Measurements from ENCODE around the gene VPS11.

GRCh38 chr11:119126675-119127268 lies 59.2 kb downstream of the VPS11 start:
- TF ChIP-seq, protein P1, sequence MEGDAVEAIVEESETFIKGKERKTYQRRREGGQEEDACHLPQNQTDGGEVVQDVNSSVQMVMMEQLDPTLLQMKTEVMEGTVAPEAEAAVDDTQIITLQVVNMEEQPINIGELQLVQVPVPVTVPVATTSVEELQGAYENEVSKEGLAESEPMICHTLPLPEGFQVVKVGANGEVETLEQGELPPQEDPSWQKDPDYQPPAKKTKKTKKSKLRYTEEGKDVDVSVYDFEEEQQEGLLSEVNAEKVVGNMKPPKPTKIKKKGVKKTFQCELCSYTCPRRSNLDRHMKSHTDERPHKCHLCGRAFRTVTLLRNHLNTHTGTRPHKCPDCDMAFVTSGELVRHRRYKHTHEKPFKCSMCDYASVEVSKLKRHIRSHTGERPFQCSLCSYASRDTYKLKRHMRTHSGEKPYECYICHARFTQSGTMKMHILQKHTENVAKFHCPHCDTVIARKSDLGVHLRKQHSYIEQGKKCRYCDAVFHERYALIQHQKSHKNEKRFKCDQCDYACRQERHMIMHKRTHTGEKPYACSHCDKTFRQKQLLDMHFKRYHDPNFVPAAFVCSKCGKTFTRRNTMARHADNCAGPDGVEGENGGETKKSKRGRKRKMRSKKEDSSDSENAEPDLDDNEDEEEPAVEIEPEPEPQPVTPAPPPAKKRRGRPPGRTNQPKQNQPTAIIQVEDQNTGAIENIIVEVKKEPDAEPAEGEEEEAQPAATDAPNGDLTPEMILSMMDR (IDR thresholded peaks at IDR 0.05): no peak
- TF ChIP-seq POLR2A (IDR thresholded peaks at IDR 0.05): no peak

All from lower leg skin (tissue), 3 donors.